SH-SY5Y (cell line): ENCODE results near the gene ERI2.
A peak's percentile ranks its signal among the peaks of the same experiment; 100 is the strongest.

Source experiments
- GATA2 ChIP-seq: IDR thresholded peaks from 2 replicates; pipeline ENCODE4 v1.6.1; 2011; ENCODE audit warnings: mild to moderate bottlenecking, low read depth, low read length
- GATA3 ChIP-seq: IDR thresholded peaks from 2 replicates; pipeline ENCODE4 v1.6.1; 2011; ENCODE audit warnings: low read depth, mild to moderate bottlenecking, low read length, moderate library complexity

Gene ERI2

GRCh38 chr16:20806168-20807050 is at the start of gene ERI2, which contains the start of gene REXO5:
Gene ERI2, minus strand, starts transcription at chr16:20806472. Its CDS starts 42 bp downstream, at chr16:20806430.
Gene REXO5, plus strand, starts transcription at chr16:20806527. Its CDS starts 427 bp downstream, at chr16:20806954.
- TF ChIP-seq GATA2 (no peak), GATA3 (no peak)

- TF ChIP-seq GATA2 (no peak), GATA3 (no peak)
Measured at GRCh38 chr16:20854963-20855362, 48.7 kb upstream of the ERI2 start.

- TF ChIP-seq GATA2 (no peak), GATA3 (no peak)
Measured at GRCh38 chr16:20853981-20854620, 47.8 kb upstream of the ERI2 start.

- TF ChIP-seq GATA3 (no peak), GATA2 (no peak)
Measured at GRCh38 chr16:20853143-20853542, 46.9 kb upstream of the ERI2 start.

GRCh38 chr16:20851601-20852000 is 45.3 kb upstream of the ERI2 start:
- TF ChIP-seq GATA2 (no peak), GATA3 (no peak)

GRCh38 chr16:20850981-20851380 is 44.7 kb upstream of the ERI2 start:
- TF ChIP-seq GATA3 (no peak), GATA2 (no peak)

- peak; percentile 78 for TF ChIP-seq GATA2
- peak; percentile 63 for TF ChIP-seq GATA3
Measured at GRCh38 chr16:20849589-20850390, 43.5 kb upstream of the ERI2 start.

GRCh38 chr16:20847550-20847949 is 41.3 kb upstream of the ERI2 start:
- TF ChIP-seq GATA2: no peak
- TF ChIP-seq GATA3: no peak

GRCh38 chr16:20846551-20846950 is 40.3 kb upstream of the ERI2 start:
- TF ChIP-seq GATA2: no peak
- TF ChIP-seq GATA3: no peak

GRCh38 chr16:20846030-20846429 is 39.8 kb upstream of the ERI2 start:
- TF ChIP-seq GATA2: no peak
- TF ChIP-seq GATA3: no peak

GRCh38 chr16:20844588-20844987 is 38.3 kb upstream of the ERI2 start:
- TF ChIP-seq GATA2 (no peak), GATA3 (no peak)

GRCh38 chr16:20844054-20844453 is 37.8 kb upstream of the ERI2 start:
- no peak for TF ChIP-seq GATA3
- no peak for TF ChIP-seq GATA2

GRCh38 chr16:20839504-20839903 is 33.2 kb upstream of the ERI2 start:
- TF ChIP-seq GATA2 (no peak), GATA3 (no peak)

- TF ChIP-seq GATA2: no peak
- no peak for TF ChIP-seq GATA3
Measured at GRCh38 chr16:20838240-20838639, 32.0 kb upstream of the ERI2 start.
